Measurements from ENCODE around the gene AQP5. TPM values are rescaled to one million over a fixed set of nuclear protein-coding genes. Genes with fewer than 3 reads are reported as not detected.

AQP5 gene
- total RNA-seq, 2 donors from 2014 or later, result 0.42 to 0.54 TPM

DNA sequence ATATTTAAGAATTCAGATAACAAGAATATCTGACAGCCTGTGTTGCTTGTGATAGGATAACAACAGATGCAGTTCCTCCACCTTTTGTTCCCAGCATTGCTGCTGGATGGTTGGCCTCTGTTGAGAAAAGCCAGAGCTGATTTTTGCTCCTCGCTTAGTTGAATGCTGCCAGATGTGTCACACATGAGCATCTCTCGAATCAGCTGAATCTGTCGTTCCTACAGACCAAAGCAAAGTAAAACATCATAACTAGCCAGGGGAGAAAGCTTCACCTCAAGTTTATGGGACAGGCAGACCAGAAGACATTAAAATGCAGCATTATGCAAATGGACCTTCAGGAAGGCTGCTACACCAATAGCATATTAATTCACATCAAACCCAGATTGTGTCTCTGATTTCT lies 43.5 kb downstream of the AQP5 start:
- H3K9me3 ChIP-seq, result no peaks in the 10 kb centered on the region
- TF ChIP-seq, protein P1, sequence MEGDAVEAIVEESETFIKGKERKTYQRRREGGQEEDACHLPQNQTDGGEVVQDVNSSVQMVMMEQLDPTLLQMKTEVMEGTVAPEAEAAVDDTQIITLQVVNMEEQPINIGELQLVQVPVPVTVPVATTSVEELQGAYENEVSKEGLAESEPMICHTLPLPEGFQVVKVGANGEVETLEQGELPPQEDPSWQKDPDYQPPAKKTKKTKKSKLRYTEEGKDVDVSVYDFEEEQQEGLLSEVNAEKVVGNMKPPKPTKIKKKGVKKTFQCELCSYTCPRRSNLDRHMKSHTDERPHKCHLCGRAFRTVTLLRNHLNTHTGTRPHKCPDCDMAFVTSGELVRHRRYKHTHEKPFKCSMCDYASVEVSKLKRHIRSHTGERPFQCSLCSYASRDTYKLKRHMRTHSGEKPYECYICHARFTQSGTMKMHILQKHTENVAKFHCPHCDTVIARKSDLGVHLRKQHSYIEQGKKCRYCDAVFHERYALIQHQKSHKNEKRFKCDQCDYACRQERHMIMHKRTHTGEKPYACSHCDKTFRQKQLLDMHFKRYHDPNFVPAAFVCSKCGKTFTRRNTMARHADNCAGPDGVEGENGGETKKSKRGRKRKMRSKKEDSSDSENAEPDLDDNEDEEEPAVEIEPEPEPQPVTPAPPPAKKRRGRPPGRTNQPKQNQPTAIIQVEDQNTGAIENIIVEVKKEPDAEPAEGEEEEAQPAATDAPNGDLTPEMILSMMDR (IDR thresholded peaks at IDR 0.05), result no peak
- DNase-seq (ENCODE audit: low spot score) (no peak), ATAC-seq (ENCODE audit: insufficient number of reproducible peaks, low FRiP score, low read depth) (no peak)
- H3K27ac ChIP-seq, result no peak overlapping the region
- H3K4me3 ChIP-seq, result no peak overlapping the region
- peaks cover 6% of the 10 kb centered on the region for H3K36me3 ChIP-seq
- no peaks in the 10 kb centered on the region for H3K27me3 ChIP-seq (replicated peaks; ENCODE audit: insufficient read depth)
- H3K4me1 ChIP-seq (ENCODE audit: control insufficient read depth in 1 of 2, low read depth in 2 of 2), result no peaks in the 10 kb centered on the region

DNA sequence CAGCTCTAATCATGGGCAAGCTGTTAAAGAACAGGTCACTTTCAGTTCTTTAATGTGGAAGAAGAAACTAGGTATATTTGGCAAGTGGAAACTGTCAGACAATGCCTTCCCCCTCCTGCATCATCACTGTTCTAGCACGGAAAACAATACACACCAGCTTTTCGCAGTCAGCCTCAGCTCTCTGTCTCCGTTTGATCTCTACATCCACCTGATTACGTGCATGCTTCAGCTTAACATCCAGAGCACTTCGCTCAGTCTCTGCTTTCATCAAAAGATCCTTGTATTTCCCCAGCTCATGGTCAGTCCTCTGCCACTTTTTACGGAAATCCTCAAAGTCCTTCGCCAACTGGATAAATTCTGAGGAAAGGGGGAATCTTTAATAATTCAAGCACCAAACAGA lies 44.6 kb downstream of the AQP5 start:
- TF ChIP-seq, protein P1 (IDR thresholded peaks at IDR 0.05), result no peak
- Histone ChIP-seq H3K27ac (no peak overlapping the region), H3K4me3 (no peak overlapping the region), H3K4me1 (ENCODE audit: control insufficient read depth in 1 of 2, low read depth in 2 of 2) (no peaks in the 10 kb centered on the region), H3K27me3 (replicated peaks; ENCODE audit: insufficient read depth) (no peaks in the 10 kb centered on the region), H3K36me3 (no peaks in the 10 kb centered on the region), H3K9me3 (no peaks in the 10 kb centered on the region)
- ATAC-seq (ENCODE audit: insufficient number of reproducible peaks, low FRiP score, low read depth) (no peak), DNase-seq (ENCODE audit: low spot score) (no peak)

GRCh38 chr12:50006754-50007442 lies 45.2 kb downstream of the AQP5 start:
- TF ChIP-seq, protein P1 (IDR thresholded peaks at IDR 0.05), result no peak
- H3K4me3 ChIP-seq, result no peak overlapping the region
- H3K27ac ChIP-seq, result no peak overlapping the region
- no peak for DNase-seq (ENCODE audit: low spot score)
- no peaks in the 10 kb centered on the region for H3K27me3 ChIP-seq (replicated peaks; ENCODE audit: insufficient read depth)
- no peaks in the 10 kb centered on the region for H3K4me1 ChIP-seq (ENCODE audit: control insufficient read depth in 1 of 2, low read depth in 2 of 2)
- H3K9me3 ChIP-seq, result no peaks in the 10 kb centered on the region
- no peak for ATAC-seq (ENCODE audit: insufficient number of reproducible peaks, low FRiP score, low read depth)
- no peaks in the 10 kb centered on the region for H3K36me3 ChIP-seq

- H3K4me3 ChIP-seq, result no peak overlapping the region
- peaks cover 0 to 10% of the 10 kb centered on the region in 2 donors for H3K4me1 ChIP-seq (ENCODE audit: control insufficient read depth in 1 of 2, low read depth in 2 of 2)
- DNase-seq (ENCODE audit: low spot score) (no peak), ATAC-seq (ENCODE audit: insufficient number of reproducible peaks, low FRiP score, low read depth) (no peak)
- TF ChIP-seq, protein P1 (IDR thresholded peaks at IDR 0.05), result no peak
- no peaks in the 10 kb centered on the region for H3K9me3 ChIP-seq
- H3K27ac ChIP-seq, result no peak overlapping the region
- H3K27me3 ChIP-seq (replicated peaks; ENCODE audit: insufficient read depth), result no peaks in the 10 kb centered on the region
- no peaks in the 10 kb centered on the region for H3K36me3 ChIP-seq
These were observed 51.9 kb downstream of the AQP5 start for GRCh38 chr12:50013361-50014147.

DNA sequence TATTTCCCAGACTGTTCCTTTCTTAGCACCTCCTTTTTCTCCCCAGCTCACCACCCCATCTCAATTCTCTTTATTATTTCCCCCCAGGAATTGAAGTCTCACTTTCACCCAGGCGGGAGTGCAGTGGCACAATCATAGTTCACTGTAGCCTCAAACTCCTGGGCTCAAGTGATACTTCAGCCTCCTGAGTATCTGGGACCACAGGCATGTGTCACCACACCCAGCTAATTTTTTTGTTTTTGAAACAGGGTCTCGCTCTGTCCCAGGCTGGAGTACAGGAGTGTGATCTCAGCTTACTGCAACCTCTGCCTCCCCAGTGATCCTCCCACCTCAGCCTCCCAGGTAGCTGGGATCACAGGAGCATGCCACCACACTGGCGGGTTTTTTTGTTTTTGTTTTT lies 52.7 kb downstream of the AQP5 start:
- ATAC-seq (ENCODE audit: insufficient number of reproducible peaks, low FRiP score, low read depth) (no peak), DNase-seq (ENCODE audit: low spot score) (no peak)
- Histone ChIP-seq H3K4me3 (no peak overlapping the region), H3K4me1 (ENCODE audit: control insufficient read depth in 1 of 2, low read depth in 2 of 2) (peaks cover 0 to 10% of the 10 kb centered on the region in 2 donors), H3K9me3 (no peaks in the 10 kb centered on the region), H3K36me3 (no peaks in the 10 kb centered on the region), H3K27me3 (replicated peaks; ENCODE audit: insufficient read depth) (no peaks in the 10 kb centered on the region), H3K27ac (no peak overlapping the region)
- TF ChIP-seq, protein P1 (IDR thresholded peaks at IDR 0.05), result no peak

All from thoracic aorta (tissue), 2 donors.